GM12878 (cell line): ENCODE data around the gene RHBDF2. TPM values are rescaled to one million over a fixed set of nuclear protein-coding genes. Genes with fewer than 3 reads are reported as not detected.

Experiments
- ATAC-seq: fragments of 200-7000 bp; cut with Tn5 transposase; 3 replicates; pipeline ENCODE4 v1.9.1; 2020; ENCODE audit warnings: mild to moderate bottlenecking, moderate library complexity
- BruUV-seq: library from RNA; stranded (reverse); fragments of 400-500 nt; replicated peaks from 2 replicates; lab custom pipeline; 2021; lab: Mats Ljungman, UMichigan
- CTCF ChIA-PET: fragments of 300-600 bp; sonication (Branson Sonifier 250); formaldehyde crosslinking; extraction: SDS; loops from one replicate; lab custom pipeline; 2021; ENCODE audit warnings: inconsistent platforms; lab: Yijun Ruan, JAX
- POLR2A ChIA-PET: fragments of 350-600 bp; formaldehyde crosslinking; extraction: SDS; loops from one replicate; lab custom pipeline; 2021; ENCODE audit warnings: inconsistent platforms; lab: Charles Lee
- RAD21 ChIA-PET: fragments of 300-600 bp; sonication (Branson Sonifier 250); formaldehyde crosslinking; loops from one replicate; lab custom pipeline; 2023; ENCODE audit warnings: antibody characterized with exemption; ENCODE audit not compliant: unreplicated experiment; lab: Charles Lee
- SMC1A ChIA-PET: fragments of 300-600 bp; sonication (Branson Sonifier 250); formaldehyde crosslinking; loops from one replicate; lab custom pipeline; 2023; ENCODE audit not compliant: unreplicated experiment, uncharacterized antibody; lab: Charles Lee
- DNase-seq: peaks from one replicate; pipeline ENCODE4 v3.0.0-alpha.2; 2011; ENCODE audit warnings: low read depth, low spot score
- FAIRE-seq: peaks from 3 replicates; lab custom pipeline; 2011; peaks lifted over from hg19 to GRCh38; lab: Jason Lieb, UNC
- H2AFZ ChIP-seq: 2 replicates; pipeline ENCODE4 v1.6.0; 2011; ENCODE audit warnings: low read depth, low read length, control low read depth; ENCODE audit not compliant: control insufficient read depth
- H3K27ac ChIP-seq: 2 replicates; pipeline ENCODE4 v1.5.1; 2011; ENCODE audit warnings: control low read depth; ENCODE audit not compliant: control insufficient read depth, insufficient read depth
- H3K27me3 ChIP-seq, 2 experiments: replicated peaks in 1 of 2; 2 replicates each; pipeline versions ENCODE4 v1.6.0 to v1.6.1; 2011; ENCODE audit warnings: low read length in 1 of 2; ENCODE audit not compliant: control insufficient read depth in 2 of 2, insufficient read depth in 2 of 2
- H3K36me3 ChIP-seq, 2 experiments: 2 replicates each; pipeline ENCODE4 v1.5.1; 2011; ENCODE audit warnings: low read length in 1 of 2; ENCODE audit not compliant: control insufficient read depth in 2 of 2, insufficient read depth in 2 of 2
- H3K4me1 ChIP-seq: 2 replicates; pipeline ENCODE4 v1.6.1; 2011; ENCODE audit warnings: mild to moderate bottlenecking, low read length, moderate library complexity, mixed read lengths; ENCODE audit not compliant: control insufficient read depth, insufficient read depth
- H3K4me2 ChIP-seq: 2 replicates; pipeline ENCODE4 v1.6.0; 2011; ENCODE audit warnings: control low read depth; ENCODE audit not compliant: control insufficient read depth, insufficient read depth
- H3K4me3 ChIP-seq: fragments of 200-600 bp; sonication (generic); 2 replicates; pipeline ENCODE4 v1.5.1; 2016
- H3K79me2 ChIP-seq: 2 replicates; pipeline ENCODE4 v1.6.0; 2011; ENCODE audit warnings: low read length; ENCODE audit not compliant: control insufficient read depth, insufficient read depth
- H3K9ac ChIP-seq: 2 replicates; pipeline ENCODE4 v1.8.0; 2011; ENCODE audit warnings: low read length, control low read depth, mixed read lengths; ENCODE audit not compliant: control insufficient read depth, insufficient read depth
- H3K9me3 ChIP-seq: replicated peaks from 3 replicates; pipeline ENCODE4 v1.5.1; 2011; ENCODE audit warnings: mild to moderate bottlenecking, low read length; ENCODE audit not compliant: control insufficient read depth, insufficient read depth
- H4K20me1 ChIP-seq: 2 replicates; pipeline ENCODE4 v1.6.0; 2011; ENCODE audit not compliant: control insufficient read depth, insufficient read depth
- BCL11A ChIP-seq: IDR thresholded peaks from 2 replicates; pipeline ENCODE4 v1.6.1; 2011; ENCODE audit warnings: low read depth, low read length
- BRCA1 ChIP-seq: IDR thresholded peaks from 2 replicates; pipeline ENCODE4 v1.6.1; 2011; ENCODE audit warnings: low read depth, low read length, improper control_type of control experiment
- E4F1 ChIP-seq: fragments of 450-650 bp; IDR thresholded peaks from 2 replicates; pipeline ENCODE4 v1.6.1; 2018; ENCODE audit warnings: borderline replicate concordance, mild to moderate bottlenecking; ENCODE audit not compliant: partially characterized antibody
- NBN ChIP-seq: fragments of 450-650 bp; IDR thresholded peaks from 2 replicates; pipeline ENCODE4 v1.6.1; 2016
- NR2C1 ChIP-seq: fragments of 450-650 bp; IDR thresholded peaks from 2 replicates; pipeline ENCODE4 v1.6.1; 2017; ENCODE audit warnings: antibody characterized with exemption, mild to moderate bottlenecking, moderate library complexity
- POLR2AphosphoS2 ChIP-seq: IDR thresholded peaks from 2 replicates; pipeline ENCODE4 v1.6.1; 2011; ENCODE audit warnings: low read depth, mild to moderate bottlenecking, low read length, improper control_type of control experiment, moderate library complexity
- RAD51 ChIP-seq: fragments of 450-650 bp; IDR thresholded peaks from 2 replicates; pipeline ENCODE4 v1.6.1; 2016; ENCODE audit warnings: moderate library complexity, mild to moderate bottlenecking, inconsistent platforms
- RELB ChIP-seq: fragments of 450-650 bp; IDR thresholded peaks from 2 replicates; pipeline ENCODE4 v1.6.1; 2017; ENCODE audit warnings: low read depth, mild to moderate bottlenecking, moderate library complexity
- SIX5 ChIP-seq: IDR thresholded peaks from 2 replicates; pipeline ENCODE4 v1.6.1; 2011; ENCODE audit warnings: mild to moderate bottlenecking, low read depth, low read length, moderate library complexity; ENCODE audit not compliant: severe bottlenecking
- STAT1 ChIP-seq: fragments of 450-650 bp; conservative IDR thresholded peaks from 2 replicates; pipeline ENCODE4 v1.6.1; 2014; ENCODE audit warnings: antibody characterized with exemption, mild to moderate bottlenecking
- TAF1 ChIP-seq: IDR thresholded peaks from 2 replicates; pipeline ENCODE4 v1.6.1; 2011; ENCODE audit warnings: mild to moderate bottlenecking, low read depth, low read length, borderline replicate concordance
- TBL1XR1 ChIP-seq: IDR thresholded peaks from 2 replicates; pipeline ENCODE4 v1.6.1; 2012; ENCODE audit warnings: low read depth, low read length, improper control_type of control experiment
- ZBTB4 ChIP-seq: fragments of 450-650 bp; formaldehyde crosslinking; IDR thresholded peaks from 2 replicates; pipeline ENCODE4 v1.4.0; 2022; ENCODE audit warnings: mild to moderate bottlenecking, moderate library complexity
- ZSCAN29 ChIP-seq: fragments of 450-650 bp; IDR thresholded peaks from 2 replicates; pipeline ENCODE4 v1.6.1; 2017; ENCODE audit warnings: mild to moderate bottlenecking, moderate library complexity
- WGBS: methylation state at CpG from one replicate; pipeline ENCODE4 v1.1.6; 2016; ENCODE audit warnings: low lambda C conversion rate; ENCODE audit not compliant: insufficient replicate concordance, insufficient coverage; ENCODE audit errors: missing lambda C conversion rate; 5-methylcytosine and 5-hydroxymethylcytosine counted together
- in situ Hi-C: fragments of 300-500 bp; cut with MboI; formaldehyde crosslinking; loops from 9 replicates; pipeline ENCODE4 v1.14.3; 2018; ENCODE audit warnings: mixed read lengths
- intact Hi-C: fragments of 100-400 bp; cut with micrococcal nuclease; formaldehyde crosslinking; loops from one replicate; pipeline ENCODE4 v1.14.2; 2022; ENCODE audit not compliant: unreplicated experiment
- polyA plus RNA-seq, 11 experiments: library from polyadenylated mRNA; depleted of rRNA in 4 of 11; unstranded in 6 of 11; stranded (reverse) in 5 of 11; fragments of >200 nt; fragmentation: Nextera tagmentation in 4 of 11; fragmentation: Illumina TruSeq in 1 of 11; extraction: Ambion mirVana in 4 of 11; extraction: Trizol in 1 of 11; gene quantifications; 1 replicate in 1 of 11; 2 replicates in 10 of 11; pipeline versions ENCODE4 v1.2.1 to v1.2.3, GENCODE V29; 2011 to 2016; ENCODE audit warnings: inconsistent platforms in 2 of 11, missing spikeins in 2 of 11, low read depth in 1 of 11
- total RNA-seq, 4 experiments: library from RNA; depleted of rRNA in 3 of 4; stranded (reverse); fragments of >200 nt in 3 of 4; fragmentation: Illumina TruSeq in 1 of 4; extraction: Trizol in 1 of 4; gene quantifications; 2 replicates each; pipeline versions ENCODE4 v1.2.1 to v1.2.3, GENCODE V29; 2013 to 2021
- TF ChIP-seq, protein P1 (sequence below): fragments of 450-650 bp; conservative IDR thresholded peaks from 2 replicates; pipeline ENCODE4 v1.6.1; 2017; ENCODE audit warnings: mild to moderate bottlenecking, moderate library complexity

Gene RHBDF2
- total and polyA plus RNA-seq, 10 of the 15 experiments (the other 5 are each of a cell fraction or from before 2014, with no cell fraction given): 0.97 to 43.0 (median 18.7) TPM

DNA sequence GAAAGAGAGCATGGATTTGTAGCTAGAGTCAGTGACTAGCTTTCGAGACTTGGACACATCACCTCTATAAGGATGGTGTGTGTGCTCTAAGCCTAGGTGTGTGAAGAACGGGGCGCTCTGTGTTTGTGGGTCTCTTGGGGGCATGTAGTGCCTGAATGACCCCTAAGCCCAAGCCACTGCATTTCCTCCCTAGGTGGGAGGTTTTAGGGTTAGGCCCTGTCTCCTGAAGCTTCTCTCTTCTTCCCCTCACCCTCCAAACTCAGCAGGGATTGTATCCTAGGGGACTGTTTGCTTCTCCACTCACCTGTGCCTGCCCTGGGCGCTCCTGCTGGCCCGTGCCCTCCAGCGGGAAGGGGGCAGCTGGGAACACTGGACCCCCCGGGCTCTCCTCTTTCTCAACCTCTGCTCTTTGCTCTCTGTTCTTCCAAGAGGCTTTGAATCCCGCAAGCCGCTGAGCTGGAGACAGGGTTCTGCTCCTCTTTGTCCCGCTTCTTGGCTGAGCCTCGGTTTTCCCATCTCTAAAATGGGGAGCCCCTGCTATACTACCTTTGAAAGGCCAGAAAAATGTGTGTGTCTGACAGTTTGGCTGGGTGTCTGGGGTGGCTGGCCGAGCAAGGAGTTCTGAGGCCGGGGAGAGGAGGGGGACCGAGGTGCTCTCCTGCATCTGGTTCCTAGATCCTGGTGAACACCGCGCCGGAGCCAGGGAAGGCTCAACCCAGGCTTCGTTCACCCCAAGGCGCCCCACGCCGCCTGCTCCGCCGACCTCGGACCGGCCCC is 35.5 kb upstream of the RHBDF2 start:
- Histone ChIP-seq H4K20me1 (no peaks in the 10 kb centered on the region), H3K4me3 (no peak overlapping the region), H3K27ac (no peak overlapping the region), H3K27me3 (peaks cover 5 to 6% of the 10 kb centered on the region in 2 experiments), H3K9ac (no peak overlapping the region), H3K79me2 (no peaks in the 10 kb centered on the region), H3K9me3 (no peaks in the 10 kb centered on the region), H3K4me1 (no peaks in the 10 kb centered on the region), H2AFZ (no peak overlapping the region), H3K4me2 (no peak overlapping the region), H3K36me3 (no peaks in the 10 kb centered on the region)
- in situ Hi-C loops (no loop called here), intact Hi-C loops (no loop called here)
- RAD21 ChIA-PET: no interaction called here
- ATAC-seq (no peak), FAIRE-seq (no peak), DNase-seq (no peak)
- SMC1A ChIA-PET: interaction anchor here (1.0 kb wide), 2 partner anchors 9 to 14 kb away, joined by 3 to 5 read pairs; no protein-coding TSS in a partner anchor
- BruUV-seq: no TSS peak
- POLR2A ChIA-PET: no interaction called here
- CTCF ChIA-PET: interaction anchor here (0.6 to 1.2 kb wide), 3 partner anchors 10 to 522 kb away, joined by 3 to 4 read pairs (median 3); no protein-coding TSS in a partner anchor
- WGBS: 67% methylated on average over 25 of the region's 25 CpGs
- TF ChIP-seq E4F1 (no peak), SIX5 (no peak), POLR2AphosphoS2 (no peak), NR2C1 (no peak), TAF1 (no peak), RELB (no peak), STAT1 (no peak), RAD51 (no peak), BRCA1 (no peak), BCL11A (no peak), ZBTB4 (CRISPR knock-in tag) (no peak), ZSCAN29 (no peak), TBL1XR1 (no peak), NBN (no peak)
- TF ChIP-seq, protein P1, sequence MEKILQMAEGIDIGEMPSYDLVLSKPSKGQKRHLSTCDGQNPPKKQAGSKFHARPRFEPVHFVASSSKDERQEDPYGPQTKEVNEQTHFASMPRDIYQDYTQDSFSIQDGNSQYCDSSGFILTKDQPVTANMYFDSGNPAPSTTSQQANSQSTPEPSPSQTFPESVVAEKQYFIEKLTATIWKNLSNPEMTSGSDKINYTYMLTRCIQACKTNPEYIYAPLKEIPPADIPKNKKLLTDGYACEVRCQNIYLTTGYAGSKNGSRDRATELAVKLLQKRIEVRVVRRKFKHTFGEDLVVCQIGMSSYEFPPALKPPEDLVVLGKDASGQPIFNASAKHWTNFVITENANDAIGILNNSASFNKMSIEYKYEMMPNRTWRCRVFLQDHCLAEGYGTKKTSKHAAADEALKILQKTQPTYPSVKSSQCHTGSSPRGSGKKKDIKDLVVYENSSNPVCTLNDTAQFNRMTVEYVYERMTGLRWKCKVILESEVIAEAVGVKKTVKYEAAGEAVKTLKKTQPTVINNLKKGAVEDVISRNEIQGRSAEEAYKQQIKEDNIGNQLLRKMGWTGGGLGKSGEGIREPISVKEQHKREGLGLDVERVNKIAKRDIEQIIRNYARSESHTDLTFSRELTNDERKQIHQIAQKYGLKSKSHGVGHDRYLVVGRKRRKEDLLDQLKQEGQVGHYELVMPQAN: no peak
